H1 (cell line): Measurements from ENCODE around the gene S1PR2. TPM values are rescaled to one million over a fixed set of nuclear protein-coding genes. Genes with fewer than 3 reads are reported as not detected.

Experiments used
- CTCF ChIA-PET: fragments of 300-600 bp; sonication (Branson Sonifier 250); formaldehyde crosslinking; loops from one replicate; lab custom pipeline; 2021; ENCODE audit not compliant: partially characterized antibody; lab: Charles Lee
- POLR2A ChIA-PET: fragments of 300-600 bp; sonication (Branson Sonifier 250); formaldehyde crosslinking; loops from one replicate; lab custom pipeline; 2021; ENCODE audit warnings: inconsistent platforms; ENCODE audit not compliant: partially characterized antibody; lab: Charles Lee
- DNase-seq, 2 experiments: peaks; one replicate each; pipeline versions ENCODE4 v3.0.0 to v3.0.0-alpha.2; 2010 to 2022; ENCODE audit warnings: low spot score in 2 of 2, low read depth in 1 of 2, mixed read lengths in 1 of 2
- FAIRE-seq: peaks from 2 replicates; lab custom pipeline; 2011; peaks lifted over from hg19 to GRCh38; lab: Jason Lieb, UNC
- H2AFZ ChIP-seq: 2 replicates; pipeline ENCODE4 v1.8.1; 2012; ENCODE audit warnings: low read length, inconsistent platforms
- H2AK5ac ChIP-seq: 2 replicates; pipeline ENCODE4 v1.6.1; 2013; ENCODE audit warnings: low read depth, low read length
- H2BK120ac ChIP-seq: replicated peaks from 2 replicates; pipeline ENCODE3; 2013; ENCODE audit warnings: low read depth, low read length, inconsistent platforms
- H2BK12ac ChIP-seq: 2 replicates; pipeline ENCODE4 v1.6.1; 2013; ENCODE audit warnings: low read depth, low read length
- H2BK15ac ChIP-seq: 2 replicates; pipeline ENCODE4 v1.6.1; 2013; ENCODE audit warnings: low read length
- H2BK20ac ChIP-seq: 2 replicates; pipeline ENCODE4 v1.6.1; 2013; ENCODE audit warnings: low read length
- H2BK5ac ChIP-seq: 2 replicates; pipeline ENCODE4 v1.6.1; 2013; ENCODE audit warnings: low read depth, low read length
- H3K14ac ChIP-seq: 2 replicates; pipeline ENCODE4 v1.6.1; 2013; ENCODE audit warnings: inconsistent platforms; ENCODE audit not compliant: insufficient read length
- H3K18ac ChIP-seq: 2 replicates; pipeline ENCODE4 v1.6.1; 2013; ENCODE audit warnings: low read length; ENCODE audit errors: extremely low read depth
- H3K23ac ChIP-seq: 2 replicates; pipeline ENCODE4 v1.6.1; 2013; ENCODE audit warnings: inconsistent platforms; ENCODE audit not compliant: insufficient read length
- H3K23me2 ChIP-seq: 2 replicates; pipeline ENCODE4 v1.6.1; 2013; ENCODE audit warnings: low read depth, low read length
- H3K27ac ChIP-seq: 2 replicates; pipeline ENCODE4 v1.6.1; 2011; ENCODE audit warnings: low read depth, low read length, inconsistent platforms
- H3K27me3 ChIP-seq, 4 experiments: replicated peaks in 1 of 4; 1 replicate in 1 of 4; 2 replicates in 3 of 4; pipeline versions ENCODE4 v1.6.1 to v1.8.1; 2011 to 2013; ENCODE audit warnings: low read length in 3 of 4, mild to moderate bottlenecking in 3 of 4, inconsistent platforms in 2 of 4, mixed read lengths in 2 of 4, moderate library complexity in 1 of 4; ENCODE audit not compliant: control insufficient read depth in 3 of 4, insufficient read depth in 3 of 4; ENCODE audit errors: extremely low read depth in 1 of 4
- H3K36me3 ChIP-seq, 4 experiments: 2 replicates each; pipeline versions ENCODE4 v1.6.1 to v1.8.1; 2011 to 2013; ENCODE audit warnings: mild to moderate bottlenecking in 4 of 4, low read length in 3 of 4, moderate library complexity in 2 of 4, control low read depth in 1 of 4, inconsistent platforms in 1 of 4; ENCODE audit not compliant: insufficient read depth in 4 of 4, control insufficient read depth in 2 of 4
- H3K4ac ChIP-seq: replicated peaks from 2 replicates; pipeline ENCODE3; 2013; ENCODE audit warnings: low read length, low read depth, mixed read lengths, inconsistent platforms; ENCODE audit not compliant: insufficient read length
- H3K4me1 ChIP-seq, 4 experiments: replicated peaks in 1 of 4; 1 replicate in 1 of 4; 2 replicates in 3 of 4; pipeline versions ENCODE4 v1.6.1 to v1.8.1; 2011 to 2013; ENCODE audit warnings: low read length in 3 of 4, inconsistent platforms in 2 of 4, mixed read lengths in 1 of 4; ENCODE audit not compliant: insufficient read depth in 4 of 4, control insufficient read depth in 3 of 4
- H3K4me2 ChIP-seq, 2 experiments: 2 replicates each; pipeline versions ENCODE4 v1.6.1 to v1.8.1; 2011 to 2013; ENCODE audit warnings: low read depth in 2 of 2, low read length in 2 of 2, control low read depth in 1 of 2, inconsistent platforms in 1 of 2, mild to moderate bottlenecking in 1 of 2; ENCODE audit not compliant: insufficient read depth in 1 of 2
- H3K4me3 ChIP-seq, 4 experiments: fragments of 200-600, 300-600 bp in 1 of 4; sonication (generic), shearing (Covaris generic), sonication (Bioruptor Twin) in 1 of 4; 2 replicates each; pipeline versions ENCODE4 v1.5.1 to v1.8.1; 2011 to 2016; ENCODE audit warnings: low read length in 4 of 4, low read depth in 3 of 4, control low read depth in 2 of 4, inconsistent platforms in 2 of 4, mild to moderate bottlenecking in 2 of 4, mixed read lengths in 1 of 4, moderate library complexity in 1 of 4; ENCODE audit not compliant: insufficient read depth in 2 of 4; ENCODE audit errors: extremely low read depth in 1 of 4
- H3K56ac ChIP-seq: replicated peaks from 2 replicates; pipeline ENCODE3; 2013; ENCODE audit warnings: low read depth, mild to moderate bottlenecking, mixed read lengths, low read length, inconsistent platforms; ENCODE audit not compliant: insufficient read length
- H3K79me1 ChIP-seq: 2 replicates; pipeline ENCODE4 v1.6.1; 2013; ENCODE audit warnings: low read depth, low read length, control low read depth
- H3K79me2 ChIP-seq, 2 experiments: 2 replicates each; pipeline versions ENCODE4 v1.6.1 to v1.8.1; 2012 to 2013; ENCODE audit warnings: low read length in 2 of 2, mild to moderate bottlenecking in 2 of 2, inconsistent platforms in 1 of 2; ENCODE audit not compliant: insufficient read depth in 2 of 2, control insufficient read depth in 1 of 2
- H3K9ac ChIP-seq, 4 experiments: replicated peaks in 1 of 4; 1 replicate in 1 of 4; 2 replicates in 3 of 4; pipeline versions ENCODE4 v1.6.1 to v1.8.1; 2011 to 2013; ENCODE audit warnings: low read depth in 3 of 4, low read length in 3 of 4, control low read depth in 2 of 4, mild to moderate bottlenecking in 2 of 4, moderate library complexity in 2 of 4, inconsistent platforms in 1 of 4; ENCODE audit errors: extremely low read depth in 1 of 4
- H3K9me3 ChIP-seq, 2 experiments: 2 replicates each; pipeline versions ENCODE4 v1.6.1 to v1.8.1; 2012 to 2013; ENCODE audit warnings: mild to moderate bottlenecking in 2 of 2, moderate library complexity in 2 of 2, control low read depth in 1 of 2, inconsistent platforms in 1 of 2, low read depth in 1 of 2, low read length in 1 of 2, mixed read lengths in 1 of 2; ENCODE audit not compliant: insufficient read depth in 2 of 2
- H4K20me1 ChIP-seq, 2 experiments: replicated peaks in 1 of 2; 2 replicates each; pipeline versions ENCODE3 to v1.8.1; 2011 to 2013; ENCODE audit warnings: inconsistent platforms in 2 of 2, low read length in 2 of 2, mild to moderate bottlenecking in 1 of 2; ENCODE audit not compliant: insufficient read depth in 2 of 2, control insufficient read depth in 1 of 2
- H4K5ac ChIP-seq: 2 replicates; pipeline ENCODE4 v1.6.1; 2013; ENCODE audit warnings: low read length, low read depth, mixed read lengths, inconsistent platforms; ENCODE audit not compliant: insufficient read length
- H4K8ac ChIP-seq: 2 replicates; pipeline ENCODE4 v1.8.0; 2013; ENCODE audit warnings: mild to moderate bottlenecking, moderate library complexity, low read length, inconsistent platforms; ENCODE audit not compliant: insufficient read depth; ENCODE audit errors: extremely low read depth
- H4K91ac ChIP-seq: replicated peaks from 2 replicates; pipeline ENCODE3; 2013; ENCODE audit warnings: low read length, mixed read lengths, inconsistent platforms; ENCODE audit not compliant: insufficient read length
- BRCA1 ChIP-seq: IDR thresholded peaks from 2 replicates; pipeline ENCODE4 v1.6.1; 2012; ENCODE audit warnings: low read depth, low read length, improper control_type of control experiment
- SAP30 ChIP-seq: fragments of 300-600 bp; sonication (generic); IDR thresholded peaks from 2 replicates; pipeline ENCODE4 v1.7.1; 2012; ENCODE audit warnings: low read length, moderate library complexity, mild to moderate bottlenecking, inconsistent platforms; ENCODE audit not compliant: insufficient read depth, insufficient replicate concordance
- TAF1 ChIP-seq: IDR thresholded peaks from 2 replicates; pipeline ENCODE4 v1.6.1; 2011; ENCODE audit warnings: mild to moderate bottlenecking, low read depth, low read length
- WGBS, 2 experiments: shearing (Covaris generic) in 1 of 2; methylation state at CpG; one replicate each; pipeline versions ENCODE4 v1.1.6 to v1.1.7; 2013 to 2015; ENCODE audit warnings: low lambda C conversion rate in 2 of 2, mixed read lengths in 2 of 2, inconsistent platforms in 1 of 2, low coverage in 1 of 2, missing lambda C conversion rate in 1 of 2; ENCODE audit not compliant: insufficient replicate concordance in 2 of 2, insufficient coverage in 1 of 2, insufficient read length in 1 of 2; ENCODE audit errors: extremely low coverage in 1 of 2, missing lambda C conversion rate in 1 of 2; 5-methylcytosine and 5-hydroxymethylcytosine counted together
- polyA plus RNA-seq, 7 experiments: library from polyadenylated mRNA; depleted of rRNA in 3 of 7; stranded (reverse) in 5 of 7; unstranded in 2 of 7; fragments of >200 nt in 5 of 7; fragments of 200-250 nt in 2 of 7; gene quantifications; 1 replicate in 5 of 7; 2 replicates in 1 of 7; 4 replicates in 1 of 7; pipeline versions ENCODE4 v1.2.1 to v1.2.3, GENCODE V29; 2011 to 2013; ENCODE audit warnings: missing spikeins in 2 of 7, mixed read lengths in 2 of 7
- total RNA-seq: library from RNA; stranded (reverse); fragmentation: NEBNext Ultra II Directional; extraction: Animal tissue kit (Norgen Biotek cat#: 25700); gene quantifications from 2 replicates; pipeline ENCODE4 v1.2.1, GENCODE V29; 2021

Gene S1PR2
- total and polyA plus RNA-seq, 2 of the 8 experiments (the other 6 are each of a cell fraction or from before 2014, with no cell fraction given), result 17.5 to 19.4 TPM

- H3K56ac ChIP-seq, result no peak overlapping the region
- no peak overlapping the region for H3K9ac ChIP-seq
- no peaks in the 10 kb centered on the region for H3K23me2 ChIP-seq
- no peak overlapping the region for H4K91ac ChIP-seq
- peaks cover 0 to 5% of the 10 kb centered on the region in 2 experiments; a peak in 1 of 4 replicates for H3K9me3 ChIP-seq
- H3K4me3 ChIP-seq, result no peak overlapping the region
- no peaks in the 10 kb centered on the region; the same call in 1 of the 2 replicates for H3K79me1 ChIP-seq
- H2AFZ ChIP-seq, result no peak overlapping the region
- FAIRE-seq (no peak), DNase-seq (no peak)
- ChIA-PET CTCF (interaction anchor here (0.9 to 7.9 kb wide), 5 partner anchors 14 to 132 kb away, joined by 3 to 59 read pairs (median 4); no protein-coding TSS in a partner anchor), POLR2A (interaction anchor here (0.7 to 2.1 kb wide), 6 partner anchors 11 to 44 kb away, joined by 3 to 10 read pairs (median 4); partner anchors contain the start of genes DNMT1 and S1PR2)
- peak overlapping the region; percentile 72 for H2BK15ac ChIP-seq
- 0 out of 2 replicates have a peak overlapping the region, but pooled peaks have one; percentile 34 for H2BK20ac ChIP-seq
- H3K18ac ChIP-seq, result peak overlapping the region; percentile 19; the same call in 1 of the 2 replicates
- H3K4me2 ChIP-seq, result no peak overlapping the region
- H3K4me1 ChIP-seq, result peaks cover 0 to 3% (median 0%) of the 10 kb centered on the region in 4 experiments; a peak in 1 of 7 replicates
- H4K20me1 ChIP-seq, result no peaks in the 10 kb centered on the region
- no peak overlapping the region for H3K23ac ChIP-seq
- no peak overlapping the region for H4K5ac ChIP-seq
- no peak overlapping the region for H4K8ac ChIP-seq
- H3K27me3 ChIP-seq, result no peaks in the 10 kb centered on the region
- no peak overlapping the region for H3K4ac ChIP-seq
- H3K79me2 ChIP-seq, result no peaks in the 10 kb centered on the region
- H2BK12ac ChIP-seq, result 0 out of 2 replicates have a peak overlapping the region, but pooled peaks have one; percentile 80
- H2BK5ac ChIP-seq, result no peak overlapping the region
- no peak overlapping the region for H3K27ac ChIP-seq
- 81% methylated on average over 3 of the region's 4 CpGs; no CpG with 5 or more reads in 1 of the 2 experiments for WGBS, 2 experiments
- H3K36me3 ChIP-seq, result no peaks in the 10 kb centered on the region
- H2BK120ac ChIP-seq, result no peak overlapping the region
- H2AK5ac ChIP-seq, result 0 out of 2 replicates have a peak overlapping the region, but pooled peaks have one; percentile 77
- no peak overlapping the region for H3K14ac ChIP-seq
- no peak for TF ChIP-seq SAP30
- TF ChIP-seq BRCA1, result no peak
- no peak for TF ChIP-seq TAF1
These were observed 25.5 kb downstream of the S1PR2 start for GRCh38 chr19:10205636-10206035.
